ENCODE measurements around the gene GLRA1.

Gene GLRA1

DNA sequence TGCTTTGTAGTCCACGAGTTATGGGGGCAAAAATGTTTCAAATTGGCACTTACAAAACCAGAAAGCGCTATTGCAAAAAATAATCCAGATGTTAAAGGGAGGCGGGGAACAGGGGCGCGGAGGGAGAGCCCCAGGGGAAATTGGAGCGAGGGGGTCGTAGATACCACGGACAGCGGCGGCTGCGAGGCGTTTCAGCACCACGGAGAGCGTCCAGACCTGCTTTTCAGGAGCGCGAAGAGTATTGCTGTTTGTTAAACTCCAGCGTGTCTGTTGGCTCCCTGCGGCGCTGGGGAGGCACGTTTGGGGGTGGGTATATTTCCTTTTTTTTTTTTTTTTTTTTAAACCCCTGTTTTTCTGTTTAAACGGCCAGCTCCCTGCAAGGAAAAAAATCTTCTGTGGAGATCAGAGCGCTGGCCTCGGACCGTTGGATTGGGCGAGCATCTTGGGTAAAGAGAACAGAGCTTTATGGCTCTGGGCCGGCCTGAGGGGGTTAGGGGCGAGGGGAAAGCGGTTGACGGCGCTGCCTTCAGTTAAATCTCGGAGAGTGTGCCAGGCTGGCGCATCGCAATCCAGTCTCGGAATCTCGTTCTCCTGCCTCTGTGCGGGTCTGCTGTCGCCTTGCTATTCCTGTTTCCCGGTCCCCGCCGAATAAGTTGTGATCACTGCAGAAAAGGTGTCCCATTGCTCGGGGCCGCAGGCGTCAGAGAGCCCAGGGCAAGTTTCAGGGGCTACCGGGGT, at the start of gene GLRA1:
Gene GLRA1, minus strand, starts transcription at position 288 of the 738 bp plus-strand sequence. CDS start 302 bp downstream, outside the sequence.
- DNase-seq = peak; percentile 13

DNA sequence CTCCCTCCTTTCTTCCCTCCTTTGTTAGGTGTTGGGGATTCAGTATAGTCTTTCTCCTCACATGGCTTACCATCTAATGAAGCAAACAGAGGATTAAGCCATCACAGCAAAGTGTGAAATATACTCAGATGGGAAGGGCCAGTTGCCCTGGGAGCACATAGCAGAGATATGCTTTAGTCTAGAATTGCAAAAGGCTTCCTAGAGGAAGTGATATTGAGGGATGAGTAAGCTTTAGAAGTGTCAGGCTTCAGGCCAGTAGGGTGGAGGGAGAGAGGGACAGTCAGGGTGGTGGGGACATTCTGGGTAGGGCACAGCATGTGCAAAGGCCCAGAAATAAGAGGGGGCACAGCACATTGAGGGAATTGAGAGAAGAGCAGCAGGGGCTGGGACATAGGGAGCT, 46.2 kb upstream of the GLRA1 start:
- DNase-seq = no peak

DNA sequence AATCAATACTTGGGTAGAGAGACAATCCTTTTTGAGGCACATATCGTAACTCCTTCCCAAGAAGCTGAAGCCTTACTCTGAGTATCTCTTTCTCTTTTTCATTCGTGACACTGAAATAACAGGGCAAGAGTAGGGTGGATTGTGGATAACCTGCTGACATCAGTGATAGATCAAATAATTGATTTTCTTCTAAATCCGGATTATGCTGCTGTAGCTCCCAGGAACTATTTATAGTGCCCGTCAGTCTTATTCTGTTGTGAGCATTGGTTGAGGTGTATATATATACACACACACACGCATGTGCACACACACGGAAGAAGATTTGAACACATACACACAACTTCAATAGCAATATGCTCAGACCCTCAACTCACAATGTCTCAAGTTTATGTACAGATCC, 43.2 kb upstream of the GLRA1 start:
- no peak for DNase-seq

DNA sequence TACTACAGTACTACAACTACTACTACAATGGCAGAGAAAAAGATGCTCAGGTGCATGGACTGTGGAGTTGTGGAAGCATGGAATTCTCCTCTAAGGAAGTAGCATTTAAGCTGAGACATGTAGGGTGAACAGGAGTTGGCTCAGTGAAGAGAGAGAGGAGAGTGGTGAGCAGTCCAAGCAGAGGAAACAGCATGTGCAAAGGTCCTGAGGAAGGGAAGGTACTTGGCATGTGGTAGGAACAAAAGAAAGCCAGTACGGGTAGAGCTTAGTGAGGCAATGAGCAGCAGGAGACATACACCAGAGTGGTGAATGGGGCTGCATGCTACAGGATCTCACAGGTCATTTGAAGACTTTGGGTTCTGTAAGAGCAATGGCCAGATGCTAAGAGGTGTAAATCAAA, 41.4 kb upstream of the GLRA1 start:
- DNase-seq = no peak

- DNase-seq = no peak
These were observed 39.8 kb upstream of the GLRA1 start for GRCh38 chr5:151964471-151964870.

- no peak for DNase-seq
These were observed 36.9 kb upstream of the GLRA1 start for GRCh38 chr5:151961557-151961956.

- DNase-seq = no peak
These were observed 33.5 kb upstream of the GLRA1 start for GRCh38 chr5:151958111-151958510.

GRCh38 chr5:151956725-151957124, 32.1 kb upstream of the GLRA1 start:
- DNase-seq = no peak

DNA sequence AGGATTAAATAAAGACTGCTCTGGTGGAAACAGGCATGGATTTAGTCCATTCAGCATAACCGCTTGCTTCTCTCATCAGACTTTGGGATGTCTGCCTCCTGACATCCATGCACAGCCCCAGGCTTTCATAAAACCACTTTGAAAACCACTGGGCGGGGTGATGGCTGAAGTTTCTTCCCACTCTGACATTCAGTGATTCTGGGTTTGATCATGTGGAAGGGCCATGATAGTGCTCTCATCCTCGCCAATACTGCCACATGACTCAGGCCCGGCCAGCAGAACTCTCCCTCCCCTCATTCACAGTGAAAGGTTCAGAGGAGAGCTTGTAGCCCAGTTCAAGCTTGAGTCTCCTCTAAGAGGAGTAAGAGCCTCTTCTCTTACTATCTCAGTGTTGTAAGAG, 29.6 kb upstream of the GLRA1 start:
- DNase-seq = no peak

GRCh38 chr5:151953833-151954232, 29.2 kb upstream of the GLRA1 start:
- no peak for DNase-seq

GRCh38 chr5:151952238-151952637, 27.6 kb upstream of the GLRA1 start:
- no peak for DNase-seq

- no peak for DNase-seq
These were observed 26.1 kb upstream of the GLRA1 start for GRCh38 chr5:151950706-151951105.

- no peak for DNase-seq
These were observed 25.2 kb upstream of the GLRA1 start for GRCh38 chr5:151949701-151950308.

DNA sequence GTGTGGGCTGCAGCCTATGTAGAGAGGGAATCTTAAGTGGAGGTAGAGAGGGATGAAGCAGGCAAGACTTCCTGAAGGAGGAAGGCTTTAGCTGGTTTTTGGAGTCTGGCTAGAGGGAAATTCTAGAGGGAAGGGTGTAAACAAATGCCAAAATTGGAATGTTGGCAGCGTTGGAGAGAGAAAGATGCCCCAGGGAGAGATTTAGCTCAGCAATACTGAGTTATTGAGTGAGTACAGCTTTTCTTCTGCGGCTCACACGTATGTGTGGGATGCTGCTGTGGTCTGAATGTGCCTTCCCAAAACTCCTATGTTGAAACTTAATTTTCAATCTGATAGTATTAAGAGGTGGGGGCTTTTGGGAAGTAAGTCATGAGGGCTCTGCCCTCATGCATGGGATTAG, 24.5 kb upstream of the GLRA1 start:
- DNase-seq = no peak

- no peak for DNase-seq
These were observed 23.4 kb upstream of the GLRA1 start for GRCh38 chr5:151947931-151948608.

DNA sequence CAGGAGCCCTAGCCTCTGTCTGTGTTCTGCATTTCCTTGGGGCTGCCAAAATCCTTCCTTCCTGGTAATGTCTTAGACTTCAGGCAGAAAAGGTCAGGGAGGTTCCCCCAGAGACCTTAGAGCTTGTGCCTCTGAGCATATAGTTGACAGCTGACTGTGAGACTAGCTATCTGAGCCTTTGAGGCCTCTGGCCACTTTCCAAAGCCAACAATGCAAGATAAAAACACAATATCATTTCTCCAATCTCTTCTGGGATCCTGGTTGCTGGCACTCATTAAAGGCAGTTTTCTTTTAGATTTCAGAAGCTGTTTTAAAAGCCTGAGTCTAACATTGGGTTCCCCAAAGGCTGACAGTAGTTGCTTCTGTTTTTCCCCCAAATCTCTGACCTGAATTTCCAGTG, 13.2 kb upstream of the GLRA1 start:
- no peak for DNase-seq

DNA sequence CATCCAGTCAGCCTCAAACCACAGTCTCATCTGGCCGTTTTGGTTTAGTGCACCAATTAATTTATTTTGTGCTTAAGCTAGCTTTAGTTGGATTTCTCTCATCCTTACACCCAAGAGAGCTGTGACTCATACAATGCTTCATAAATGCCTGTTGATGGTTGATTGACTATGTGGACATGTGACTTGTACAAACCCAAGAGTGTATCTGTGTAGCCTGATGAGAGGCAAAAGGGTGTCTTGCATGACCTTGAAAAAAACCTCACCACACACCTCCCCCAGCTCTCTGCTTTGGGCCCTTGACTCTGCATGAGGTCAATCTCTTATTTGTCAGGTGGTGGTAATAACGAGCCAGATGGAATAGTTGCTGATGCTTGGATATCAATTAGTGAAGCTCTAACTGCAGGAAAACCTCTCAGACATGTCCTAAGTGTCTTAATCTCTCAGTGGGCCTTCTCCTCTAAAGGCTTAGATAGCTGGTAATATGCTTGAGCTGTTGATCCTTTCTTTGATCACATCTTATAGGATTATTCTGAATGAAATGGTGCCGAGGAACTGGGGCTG, 10.6 kb upstream of the GLRA1 start:
- DNase-seq = no peak

- DNase-seq = no peak
These were observed 6.6 kb upstream of the GLRA1 start for GRCh38 chr5:151931260-151931659.

DNA sequence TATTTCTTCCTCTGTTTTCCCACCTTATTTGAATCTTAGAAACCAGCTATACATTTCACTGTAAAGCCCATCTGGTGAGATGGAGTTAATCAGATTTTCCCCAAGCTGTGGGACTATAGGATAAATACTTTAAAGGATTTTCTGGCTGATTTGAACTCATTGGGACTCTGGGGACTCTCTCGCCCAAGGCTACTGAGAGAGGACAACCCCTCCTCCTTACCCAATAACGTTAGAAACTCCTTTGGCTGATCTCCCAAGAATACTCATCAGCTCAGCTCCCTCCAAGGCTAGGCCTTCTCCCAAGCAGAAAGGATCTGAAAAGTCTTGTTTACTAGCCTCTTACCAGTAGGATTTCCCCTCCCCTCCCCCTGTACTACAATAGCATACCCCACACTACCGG, 1.5 kb upstream of the GLRA1 start:
- DNase-seq = no peak

DNA sequence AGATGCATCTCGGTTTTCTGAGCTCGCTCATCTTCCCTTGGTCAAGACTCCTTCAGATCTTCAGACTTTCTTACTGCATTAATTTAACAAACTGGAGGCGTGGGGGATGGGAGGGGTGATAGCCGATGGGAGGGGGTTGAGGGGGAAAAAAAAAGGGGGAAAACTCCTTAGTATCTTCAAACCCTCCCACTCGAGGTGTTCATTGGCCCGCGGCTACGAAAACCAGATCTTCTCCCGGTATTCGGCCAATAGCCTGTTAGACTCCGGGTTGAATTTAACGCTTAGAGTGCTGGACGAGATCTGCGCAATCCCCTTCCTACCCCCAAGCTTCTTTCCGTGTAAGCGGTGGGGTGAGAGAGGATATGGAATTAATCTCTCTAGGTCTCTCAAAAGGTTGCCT, 689 bp upstream of the GLRA1 start:
- DNase-seq = no peak

DNA sequence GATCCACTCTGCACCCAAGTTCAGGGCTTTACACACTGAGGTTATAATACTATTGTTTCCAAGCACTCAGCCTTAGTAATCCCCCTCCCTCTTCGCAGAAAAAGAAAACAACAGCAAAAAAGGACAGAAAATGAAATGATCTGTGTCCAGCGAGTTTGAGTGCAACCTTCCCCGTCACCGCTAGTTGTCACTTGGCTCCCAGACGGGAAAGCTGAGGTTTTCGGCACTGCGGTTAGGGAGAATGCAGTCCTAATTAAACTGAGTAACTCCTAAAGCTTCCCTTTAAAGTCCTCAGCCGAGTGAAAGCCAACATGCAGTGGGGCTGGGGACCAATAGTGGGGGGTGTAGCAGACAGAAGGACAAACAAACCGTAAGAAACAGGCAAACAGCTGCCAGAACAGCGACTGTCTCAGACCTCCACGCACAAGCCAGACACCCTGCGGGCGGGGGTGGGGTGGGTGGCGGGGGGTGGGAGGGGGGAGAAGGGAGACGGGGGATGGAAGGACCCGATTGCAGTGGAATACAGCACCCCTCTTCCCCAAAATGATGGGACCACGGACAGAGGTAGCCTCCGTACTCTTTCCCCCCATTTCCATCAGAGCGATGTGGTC, 680 bp downstream of the GLRA1 start:
- DNase-seq = no peak

GRCh38 chr5:151921916-151922315, 2.7 kb downstream of the GLRA1 start:
- DNase-seq = no peak

GRCh38 chr5:151917904-151918303, 6.7 kb downstream of the GLRA1 start:
- DNase-seq = no peak

DNA sequence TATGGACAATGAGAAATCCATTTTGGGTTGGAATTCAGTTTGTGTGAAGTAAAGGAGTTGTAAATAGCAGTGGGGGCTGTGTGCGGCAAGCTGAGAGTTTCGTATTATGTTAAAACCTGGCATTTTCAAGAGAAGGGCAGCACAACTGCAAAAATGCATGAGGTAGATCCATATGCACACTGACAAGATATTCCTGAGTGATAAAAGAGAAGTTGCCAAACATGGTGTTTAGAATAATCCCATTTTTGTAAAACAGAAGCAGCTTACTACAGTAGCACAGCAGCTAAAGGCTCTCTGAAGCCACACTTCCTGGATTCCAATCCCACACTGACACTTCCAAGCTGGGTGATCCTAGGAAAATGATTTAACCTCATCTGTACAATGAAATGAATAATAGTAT, 11.2 kb downstream of the GLRA1 start:
- no peak for DNase-seq

All from stimulated activated naive CD4-positive, alpha-beta T cell treated with Interleukin-2 at 50 U/mL for 16 hours (primary cell).